Dermis lymphatic vessel endothelial cell (primary cell): ENCODE measurements around the gene SPDYE18. TPM values are rescaled to one million over a fixed set of nuclear protein-coding genes. Genes with fewer than 3 reads are reported as not detected.

Experiments used
- total RNA-seq: library from RNA; depleted of rRNA; stranded (reverse); fragments of >200 nt; gene quantifications from 2 replicates; pipeline ENCODE4 v1.2.1, GENCODE V29; 2014

Gene SPDYE18, protein sequence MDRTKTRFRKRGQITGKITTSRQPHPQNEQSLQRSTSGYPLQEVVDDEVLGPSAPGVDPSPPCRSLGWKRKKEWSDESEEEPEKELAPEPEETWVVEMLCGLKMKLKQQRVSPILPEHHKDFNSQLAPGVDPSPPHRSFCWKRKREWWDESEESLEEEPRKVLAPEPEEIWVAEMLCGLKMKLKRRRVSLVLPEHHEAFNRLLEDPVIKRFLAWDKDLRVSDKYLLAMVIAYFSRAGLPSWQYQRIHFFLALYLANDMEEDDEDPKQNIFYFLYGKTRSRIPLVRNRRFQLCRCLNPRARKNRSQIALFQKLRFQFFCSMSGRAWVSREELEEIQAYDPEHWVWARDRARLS
- 0.26 and 0.43 TPM in 2 replicates for total RNA-seq

DNA sequence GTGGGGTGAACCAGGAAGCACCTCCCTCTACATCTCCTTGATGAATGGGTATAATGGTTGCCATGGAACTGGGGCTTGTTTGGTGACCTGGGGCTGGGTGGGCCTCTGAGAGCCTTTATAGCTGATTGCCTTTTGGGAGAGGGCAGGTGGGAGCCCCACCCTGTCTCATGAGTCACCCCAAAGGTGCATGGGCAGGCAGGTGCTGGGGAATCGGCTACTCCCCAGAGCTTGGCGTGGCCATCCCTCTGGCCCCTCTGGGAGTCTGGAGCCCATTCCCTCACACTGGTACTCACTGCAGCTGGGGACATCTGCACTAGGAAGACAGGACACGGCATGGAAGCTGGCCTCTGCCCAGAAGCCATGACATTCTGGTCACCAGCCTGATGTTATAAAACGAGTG lies at the start of gene SPDYE18:
SPDYE18 (minus strand) TSS at position 2 of the 400 bp plus-strand sequence. CDS start 2,046 bp downstream, outside the sequence.

DNA sequence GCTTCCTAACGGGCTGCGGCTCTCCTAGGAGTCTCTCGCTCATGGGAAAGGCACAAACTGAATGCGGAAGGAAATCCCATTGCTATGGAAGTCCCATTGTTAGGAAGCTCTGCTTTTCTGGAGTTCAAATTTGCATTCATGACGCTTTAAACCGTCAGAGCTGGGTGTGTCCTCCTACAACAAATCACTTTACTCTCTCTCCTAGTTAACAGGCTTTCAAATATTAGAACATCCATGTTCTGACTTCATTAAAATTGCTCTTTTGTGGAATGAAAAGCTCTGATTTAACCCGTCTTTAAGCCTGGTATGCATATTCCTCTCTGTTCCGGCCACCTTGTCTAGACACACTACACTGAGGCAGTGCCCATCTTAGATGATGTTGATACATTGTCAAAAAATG lies 30.1 kb downstream of the SPDYE18 start, which contains the start of gene SPDYE17:
SPDYE17 (minus strand) TSS at position 101 of the 400 bp plus-strand sequence. CDS start 1,791 bp downstream, outside the sequence.

Other genes with a start within 250 kb of the SPDYE18 start
- gene SPDYE17, start 30.2 kb downstream of the SPDYE18 start, total RNA-seq, result not detected in 2 replicates
- gene CCDC146, start 60.1 kb upstream of the SPDYE18 start, total RNA-seq, result 1.2 and 2.1 TPM in 2 replicates
- gene FGL2, start 137.3 kb upstream of the SPDYE18 start, total RNA-seq, result 1.1 and 4.9 TPM in 2 replicates